Naive thymus-derived CD4-positive, alpha-beta T cell (primary cell): ENCODE results near the gene DQX1. TPM values are rescaled to one million over a fixed set of nuclear protein-coding genes. Genes with fewer than 3 reads are reported as not detected.

ENCODE experiments used
- ATAC-seq: fragments of 150-1000 bp; cut with Tn5 transposase; 2 replicates; pipeline ENCODE4 v1.10.0; 2021; ENCODE audit warnings: mild to moderate bottlenecking, moderate library complexity
- CTCF ChIA-PET: fragments of 350-600 bp; sonication (Branson Sonifier 250); formaldehyde crosslinking; loops from one replicate; lab custom pipeline; 2021; ENCODE audit warnings: antibody characterized with exemption; lab: Charles Lee
- POLR2A ChIA-PET: fragments of 350-600 bp; sonication (Branson Sonifier 250); formaldehyde crosslinking; loops from one replicate; lab custom pipeline; 2021; ENCODE audit warnings: antibody characterized with exemption, inconsistent platforms; lab: Charles Lee
- DNase-seq, 9 donors: peaks; one replicate each; pipeline versions ENCODE4 v3.0.0 to v3.0.0-alpha.2; 2020 to 2022; ENCODE audit warnings: mixed read lengths in 1 of 9
- H3K27ac ChIP-seq: one replicate; pipeline ENCODE4 v1.7.0; 2013; ENCODE audit warnings: mild to moderate bottlenecking, low read depth, low read length, moderate library complexity
- H3K27me3 ChIP-seq, 2 donors: one replicate each; pipeline ENCODE4 v1.7.0; 2013; ENCODE audit warnings: low read length in 2 of 2, mild to moderate bottlenecking in 2 of 2, moderate library complexity in 2 of 2; ENCODE audit not compliant: control insufficient read depth in 2 of 2, insufficient read depth in 2 of 2
- H3K36me3 ChIP-seq, 3 experiments: 1 replicate in 2 of 3; 2 replicates in 1 of 3; pipeline ENCODE4 v1.7.0; 2013; ENCODE audit warnings: low read length in 3 of 3, mild to moderate bottlenecking in 3 of 3, moderate library complexity in 1 of 3; ENCODE audit not compliant: insufficient read depth in 3 of 3, control insufficient read depth in 2 of 3
- H3K4me1 ChIP-seq, 2 donors: one replicate each; pipeline ENCODE4 v1.7.0; 2013; ENCODE audit warnings: low read length in 2 of 2, mild to moderate bottlenecking in 2 of 2, moderate library complexity in 1 of 2; ENCODE audit not compliant: control insufficient read depth in 2 of 2, insufficient read depth in 2 of 2
- H3K4me3 ChIP-seq: 2 replicates; pipeline ENCODE4 v1.7.0; 2013; ENCODE audit warnings: mild to moderate bottlenecking, low read length
- H3K9me3 ChIP-seq, 3 experiments: 1 replicate in 2 of 3; 2 replicates in 1 of 3; pipeline ENCODE4 v1.7.0; 2013; ENCODE audit warnings: low read length in 3 of 3; ENCODE audit not compliant: control insufficient read depth in 2 of 3
- H3K27ac Mint-ChIP-seq, 9 donors: one replicate each; pipeline ENCODE4 v1.8.0; 2020 to 2022; ENCODE audit warnings: mixed read lengths in 9 of 9, mild to moderate bottlenecking in 8 of 9, moderate library complexity in 5 of 9, inconsistent platforms in 2 of 9
- H3K27me3 Mint-ChIP-seq, 5 donors: one replicate each; pipeline ENCODE4 v1.8.0; 2021 to 2022; ENCODE audit warnings: mixed read lengths in 5 of 5, mild to moderate bottlenecking in 1 of 5
- H3K36me3 Mint-ChIP-seq, 5 donors: one replicate each; pipeline ENCODE4 v1.8.0; 2020 to 2022; ENCODE audit warnings: mixed read lengths in 5 of 5, mild to moderate bottlenecking in 3 of 5, inconsistent platforms in 1 of 5
- H3K4me1 Mint-ChIP-seq, 7 donors: one replicate each; pipeline ENCODE4 v1.8.0; 2020 to 2022; ENCODE audit warnings: mixed read lengths in 7 of 7, mild to moderate bottlenecking in 3 of 7, inconsistent platforms in 1 of 7
- H3K4me3 Mint-ChIP-seq, 10 donors: one replicate each; pipeline ENCODE4 v1.8.0; 2020 to 2022; ENCODE audit warnings: mild to moderate bottlenecking in 10 of 10, mixed read lengths in 10 of 10, moderate library complexity in 6 of 10, inconsistent platforms in 2 of 10
- H3K9me3 Mint-ChIP-seq, 11 donors: one replicate each; pipeline ENCODE4 v1.8.0; 2020 to 2022; ENCODE audit warnings: mixed read lengths in 11 of 11, mild to moderate bottlenecking in 4 of 11, inconsistent platforms in 1 of 11, moderate library complexity in 1 of 11
- intact Hi-C, 2 donors: fragments of 100-400 bp; cut with micrococcal nuclease; formaldehyde crosslinking; loops; one replicate each; pipeline ENCODE4 v1.15.1; 2023
- polyA plus RNA-seq, 2 donors: library from polyadenylated mRNA; unstranded; fragments of 300-500 nt; fragmentation: Illumina TruSeq; gene quantifications; one replicate each; pipeline ENCODE4 v1.2.3, GENCODE V29; 2021
- total RNA-seq, 6 experiments: library from RNA in 5 of 6; stranded (reverse) in 5 of 6; gene quantifications; 1 replicate in 5 of 6; 2 replicates in 1 of 6; pipeline ENCODE4 v1.2.3 and lab custom pipeline; 2021 to 2026

The DQX1 gene
- total and polyA plus RNA-seq, 7 experiments from 2014 or later: 0.13 to 0.95 (median 0.59) TPM; not detected in 2

- H3K27me3 ChIP-seq: peaks cover 6 to 20% of the 10 kb centered on the region in 2 donors
- intact Hi-C loops: no loop called here
- Mint-ChIP-seq H3K4me1 (peaks cover 5 to 12% (median 12%) of the 10 kb centered on the region in 7 donors), H3K4me3 (no peak overlapping the region), H3K36me3 (peaks cover 0 to 6% (median 0%) of the 10 kb centered on the region in 5 donors), H3K27me3 (peaks cover 45 to 65% (median 63%) of the 10 kb centered on the region in 5 donors), H3K9me3 (no peaks in the 10 kb centered on the region), H3K27ac (no peak overlapping the region)
- no peak for DNase-seq
- H3K4me1 ChIP-seq: peaks cover 0 to 13% of the 10 kb centered on the region in 2 donors
- no peak for ATAC-seq
- H3K36me3 ChIP-seq: no peaks in the 10 kb centered on the region
- no peak overlapping the region for H3K27ac ChIP-seq
- no peak overlapping the region for H3K4me3 ChIP-seq
- H3K9me3 ChIP-seq: no peaks in the 10 kb centered on the region
- CTCF ChIA-PET: no interaction called here
- POLR2A ChIA-PET: no interaction called here
Measured at GRCh38 chr2:74546004-74546403, 20.0 kb upstream of the DQX1 start.

GRCh38 chr2:74544634-74545033 is 18.6 kb upstream of the DQX1 start:
- peaks cover 0 to 6% (median 0%) of the 10 kb centered on the region in 5 donors for H3K36me3 Mint-ChIP-seq
- POLR2A ChIA-PET: interaction anchor here (0.6 kb wide), 1 partner anchor 82 kb away, joined by 3 read pairs; no protein-coding TSS in a partner anchor
- Histone ChIP-seq H3K4me3 (no peak overlapping the region), H3K9me3 (no peaks in the 10 kb centered on the region), H3K36me3 (no peaks in the 10 kb centered on the region), H3K27me3 (peaks cover 9 to 18% of the 10 kb centered on the region in 2 donors), H3K4me1 (peaks cover 0 to 12% of the 10 kb centered on the region in 2 donors), H3K27ac (no peak overlapping the region)
- H3K27ac Mint-ChIP-seq: no peak overlapping the region
- no peaks in the 10 kb centered on the region for H3K9me3 Mint-ChIP-seq
- CTCF ChIA-PET: interaction anchor here (1.0 kb wide), 1 partner anchor 9 kb away, joined by 6 read pairs; no protein-coding TSS in a partner anchor
- peaks cover 39 to 62% (median 52%) of the 10 kb centered on the region in 5 donors for H3K27me3 Mint-ChIP-seq
- no peak overlapping the region for H3K4me3 Mint-ChIP-seq
- peak in 1 of 9 donors; percentile 14 for DNase-seq
- intact Hi-C loops: loop anchor here in 1 of 2 donors (1.0 kb wide), 1 partner anchor 61 kb away; the partner anchor contains the start of gene TTC31
- no peak for ATAC-seq
- H3K4me1 Mint-ChIP-seq: peaks cover 5 to 11% (median 9%) of the 10 kb centered on the region in 7 donors

- H3K4me1 ChIP-seq: no peaks in the 10 kb centered on the region
Measured at GRCh38 chr2:74542978-74543377, 16.9 kb upstream of the DQX1 start.

GRCh38 chr2:74540291-74540690 is 14.3 kb upstream of the DQX1 start:
- no peak overlapping the region for H3K4me3 Mint-ChIP-seq
- H3K36me3 ChIP-seq: no peaks in the 10 kb centered on the region
- H3K27ac Mint-ChIP-seq: no peak overlapping the region
- intact Hi-C loops: no loop called here
- peaks cover 0 to 14% (median 0%) of the 10 kb centered on the region in 7 donors for H3K4me1 Mint-ChIP-seq
- H3K27me3 ChIP-seq: peaks cover 3 to 5% of the 10 kb centered on the region in 2 donors
- DNase-seq: no peak
- ATAC-seq: no peak
- H3K4me1 ChIP-seq: no peaks in the 10 kb centered on the region
- CTCF ChIA-PET: interaction anchor here (1.1 kb wide), 1 partner anchor 11 kb away, joined by 3 read pairs; no protein-coding TSS in a partner anchor
- no peaks in the 10 kb centered on the region for H3K36me3 Mint-ChIP-seq
- no peak overlapping the region for H3K4me3 ChIP-seq
- POLR2A ChIA-PET: interaction anchor here (1.3 kb wide), 1 partner anchor 14 kb away, joined by 4 read pairs; the partner anchor contains the start of gene DQX1
- H3K9me3 Mint-ChIP-seq: no peaks in the 10 kb centered on the region
- no peaks in the 10 kb centered on the region for H3K9me3 ChIP-seq
- no peak overlapping the region for H3K27ac ChIP-seq
- H3K27me3 Mint-ChIP-seq: peaks cover 34 to 44% (median 36%) of the 10 kb centered on the region in 5 donors

More at GRCh38 chr2:74542978-74543377, 16.9 kb upstream of the DQX1 start:
- H3K27ac Mint-ChIP-seq: no peak overlapping the region
- H3K4me1 Mint-ChIP-seq: peaks cover 0 to 14% (median under 1%) of the 10 kb centered on the region in 7 donors
- no peak overlapping the region for H3K4me3 ChIP-seq
- intact Hi-C loops: no loop called here
- H3K9me3 ChIP-seq: no peaks in the 10 kb centered on the region
- peaks cover 46 to 55% (median 52%) of the 10 kb centered on the region in 5 donors for H3K27me3 Mint-ChIP-seq
- ChIA-PET POLR2A (interaction anchor here (0.6 to 0.8 kb wide), 3 partner anchors 17 to 1131 kb away, joined by 3 to 5 read pairs (median 3); partner anchors contain the start of genes DQX1 and STAMBP), CTCF (no interaction called here)
- DNase-seq: no peak
- peaks cover 5 to 10% of the 10 kb centered on the region in 2 donors for H3K27me3 ChIP-seq
- H3K4me3 Mint-ChIP-seq: no peak overlapping the region
- no peak overlapping the region for H3K27ac ChIP-seq
- no peaks in the 10 kb centered on the region for H3K9me3 Mint-ChIP-seq
- H3K36me3 ChIP-seq: no peaks in the 10 kb centered on the region
- ATAC-seq: no peak
- H3K36me3 Mint-ChIP-seq: peaks cover 0 to under 1% (median 0%) of the 10 kb centered on the region in 5 donors

- H3K4me3 Mint-ChIP-seq: no peak overlapping the region
- no peaks in the 10 kb centered on the region for H3K36me3 Mint-ChIP-seq
- peaks cover 3 to 5% of the 10 kb centered on the region in 2 donors for H3K27me3 ChIP-seq
- no peak overlapping the region for H3K4me3 ChIP-seq
- intact Hi-C loops: loop anchor here (10.0 kb wide), 3 partner anchors 204 to 714 kb away; partner anchors contain the start of gene STAMBP (in 1 of the 2)
- no peaks in the 10 kb centered on the region for H3K4me1 ChIP-seq
- no peak overlapping the region for H3K27ac Mint-ChIP-seq
- H3K4me1 Mint-ChIP-seq: peaks cover 0 to 11% (median 0%) of the 10 kb centered on the region in 7 donors
- ATAC-seq (no peak), DNase-seq (no peak)
- ChIA-PET CTCF (interaction anchor here (0.6 kb wide), 1 partner anchor 55 kb away, joined by 3 read pairs; no protein-coding TSS in a partner anchor), POLR2A (interaction anchor here (0.8 to 1.4 kb wide), 5 partner anchors 10 to 84 kb away, joined by 3 to 4 read pairs (median 3); partner anchors contain the start of genes AUP1, DQX1, HTRA2 and INO80B)
- H3K9me3 Mint-ChIP-seq: no peaks in the 10 kb centered on the region
- no peak overlapping the region for H3K27ac ChIP-seq
- peaks cover 25 to 41% (median 33%) of the 10 kb centered on the region in 5 donors for H3K27me3 Mint-ChIP-seq
- H3K36me3 ChIP-seq: no peaks in the 10 kb centered on the region
- H3K9me3 ChIP-seq: no peaks in the 10 kb centered on the region
Measured at GRCh38 chr2:74538881-74539339, 12.9 kb upstream of the DQX1 start.

DNA sequence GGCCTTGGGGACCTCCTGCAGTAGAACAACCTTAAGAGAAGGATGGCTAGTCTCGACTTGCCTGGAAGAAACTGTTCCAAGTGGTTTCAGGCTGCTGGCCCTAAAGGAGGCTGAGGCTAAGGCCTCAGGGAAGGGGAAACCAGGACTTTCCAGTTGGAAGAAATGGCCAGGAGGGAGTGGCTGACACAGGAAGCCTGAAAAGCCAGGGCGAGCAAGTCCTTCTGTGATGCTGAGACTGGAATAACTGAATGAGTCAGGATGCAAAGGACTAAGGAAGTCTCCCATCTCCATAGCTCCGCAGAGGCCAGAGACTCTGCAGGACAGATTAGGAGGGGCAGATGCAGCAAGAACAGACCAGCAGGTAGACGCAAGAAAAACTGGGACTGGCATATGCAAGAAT is 11.1 kb upstream of the DQX1 start:
- Mint-ChIP-seq H3K9me3 (no peaks in the 10 kb centered on the region), H3K27ac (peak overlapping the region in 2 of 9 donors; percentile 11 to 31), H3K4me1 (peaks cover 2 to 14% (median 3%) of the 10 kb centered on the region in 7 donors), H3K4me3 (no peak overlapping the region), H3K27me3 (peaks cover 15 to 30% (median 19%) of the 10 kb centered on the region in 5 donors), H3K36me3 (peaks cover 0 to 6% (median 2%) of the 10 kb centered on the region in 5 donors)
- peaks cover 3 to 5% of the 10 kb centered on the region in 2 donors for H3K27me3 ChIP-seq
- ATAC-seq (no peak), DNase-seq (no peak)
- H3K4me1 ChIP-seq: no peaks in the 10 kb centered on the region
- H3K27ac ChIP-seq: no peak overlapping the region
- POLR2A ChIA-PET: no interaction called here
- H3K9me3 ChIP-seq: no peaks in the 10 kb centered on the region
- no peak overlapping the region for H3K4me3 ChIP-seq
- H3K36me3 ChIP-seq: peaks cover 0 to 13% (median 0%) of the 10 kb centered on the region in 3 experiments
- intact Hi-C loops: loop anchor here (10.0 kb wide), 3 partner anchors 202 to 712 kb away; partner anchors contain the start of gene STAMBP (in 1 of the 2)
- CTCF ChIA-PET: no interaction called here
